Endothelial cell of umbilical vein (primary cell): ENCODE measurements around the gene RNF150. TPM values are rescaled to one million over a fixed set of nuclear protein-coding genes. Genes with fewer than 3 reads are reported as not detected.

Source experiments
- BruUV-seq: library from RNA; stranded (reverse); fragments of 400-500 nt; replicated peaks from 2 replicates; lab custom pipeline; 2021; lab: Mats Ljungman, UMichigan
- CTCF ChIA-PET: fragments of 300-600, 350-600 bp; sonication (Branson Sonifier 250); formaldehyde crosslinking; loops from one replicate; lab custom pipeline; 2021; ENCODE audit warnings: antibody characterized with exemption, inconsistent platforms; lab: Charles Lee
- POLR2A ChIA-PET: fragments of 300-600, 350-600 bp; sonication (Branson Sonifier 250); formaldehyde crosslinking; loops from one replicate; lab custom pipeline; 2021; ENCODE audit warnings: antibody characterized with exemption, inconsistent platforms; lab: Charles Lee
- DNase-seq: peaks from one replicate; pipeline ENCODE4 v3.0.0-alpha.2; 2011; ENCODE audit warnings: low read depth, low spot score
- FAIRE-seq: peaks from 2 replicates; lab custom pipeline; 2011; peaks lifted over from hg19 to GRCh38; lab: Jason Lieb, UNC
- H2AFZ ChIP-seq: 2 replicates; pipeline ENCODE4 v1.6.0; 2012; ENCODE audit warnings: low read depth, low read length, control low read depth, inconsistent platforms
- H3K27ac ChIP-seq: 2 replicates; pipeline ENCODE4 v1.5.1; 2011; ENCODE audit warnings: low read depth, mild to moderate bottlenecking, control low read depth, low read length, moderate library complexity; ENCODE audit not compliant: insufficient read depth
- H3K27me3 ChIP-seq, 2 experiments: 2 replicates each; pipeline versions ENCODE4 v1.6.0 to v1.6.1; 2011; ENCODE audit warnings: low read length in 2 of 2, mixed read lengths in 1 of 2; ENCODE audit not compliant: control insufficient read depth in 2 of 2, insufficient read depth in 2 of 2
- H3K36me3 ChIP-seq, 2 experiments: 2 replicates in 1 of 2; 3 replicates in 1 of 2; pipeline ENCODE4 v1.5.1; 2011; ENCODE audit warnings: low read length in 2 of 2, mild to moderate bottlenecking in 1 of 2, moderate library complexity in 1 of 2; ENCODE audit not compliant: control insufficient read depth in 2 of 2, insufficient read depth in 2 of 2; ENCODE audit errors: extremely low read depth in 1 of 2
- H3K4me1 ChIP-seq: 3 replicates; pipeline ENCODE4 v1.5.1; 2011; ENCODE audit warnings: mild to moderate bottlenecking, low read length; ENCODE audit not compliant: control insufficient read depth, insufficient read depth; ENCODE audit errors: extremely low read depth
- H3K4me2 ChIP-seq: 2 replicates; pipeline ENCODE4 v1.6.1; 2011; ENCODE audit warnings: low read length, control low read depth, mixed read lengths; ENCODE audit not compliant: insufficient read depth
- H3K4me3 ChIP-seq, 3 experiments: fragments of 200-600 bp in 1 of 3; sonication (generic), shearing (Covaris generic) in 1 of 3; replicated peaks in 1 of 3; 2 replicates each; pipeline ENCODE4 v1.5.1; 2011 to 2016; ENCODE audit warnings: control low read depth in 3 of 3, low read length in 3 of 3, mild to moderate bottlenecking in 2 of 3, inconsistent platforms in 1 of 3, low read depth in 1 of 3, moderate library complexity in 1 of 3; ENCODE audit not compliant: insufficient read depth in 1 of 3
- H3K79me2 ChIP-seq: 2 replicates; pipeline ENCODE4 v1.6.0; 2012; ENCODE audit warnings: low read length, inconsistent platforms; ENCODE audit not compliant: control insufficient read depth, insufficient read depth
- H3K9ac ChIP-seq: replicated peaks from 2 replicates; pipeline ENCODE3; 2011; ENCODE audit warnings: low read length, control low read depth; ENCODE audit not compliant: insufficient read depth; ENCODE audit errors: extremely low read depth
- H3K9me1 ChIP-seq: replicated peaks from 3 replicates; pipeline ENCODE4 v1.6.0; 2011; ENCODE audit warnings: mild to moderate bottlenecking, low read length; ENCODE audit not compliant: control insufficient read depth, insufficient read depth; ENCODE audit errors: extremely low read depth
- H3K9me3 ChIP-seq: replicated peaks from 2 replicates; pipeline ENCODE4 v1.5.1; 2012; ENCODE audit warnings: low read length, inconsistent platforms; ENCODE audit not compliant: control insufficient read depth, insufficient read depth
- H4K20me1 ChIP-seq: replicated peaks from 2 replicates; pipeline ENCODE3; 2011; ENCODE audit warnings: mild to moderate bottlenecking, low read length; ENCODE audit not compliant: control insufficient read depth, insufficient read depth; ENCODE audit errors: extremely low read depth
- EZH2 ChIP-seq: IDR thresholded peaks from 2 replicates; pipeline ENCODE4 v1.6.1; 2012; ENCODE audit warnings: borderline replicate concordance, low read depth, mild to moderate bottlenecking, moderate library complexity, low read length, inconsistent platforms; ENCODE audit not compliant: severe bottlenecking
- FOS ChIP-seq: IDR thresholded peaks from 2 replicates; pipeline ENCODE4 v1.6.1; 2011; ENCODE audit warnings: mild to moderate bottlenecking, low read length, moderate library complexity, borderline replicate concordance; ENCODE audit not compliant: insufficient read depth
- GATA2 ChIP-seq: IDR thresholded peaks from 2 replicates; pipeline ENCODE4 v1.7.0; 2011; ENCODE audit warnings: low read depth, mild to moderate bottlenecking, moderate library complexity, mixed read lengths, low read length; ENCODE audit not compliant: insufficient read length, insufficient read depth
- JUN ChIP-seq: IDR thresholded peaks from 2 replicates; pipeline ENCODE4 v1.6.1; 2011; ENCODE audit warnings: borderline replicate concordance, low read depth; ENCODE audit not compliant: insufficient read length, insufficient read depth
- MAX ChIP-seq: IDR thresholded peaks from 2 replicates; pipeline ENCODE4 v1.6.1; 2011; ENCODE audit not compliant: insufficient read depth, insufficient read length
- MYC ChIP-seq: IDR thresholded peaks from one replicate; pipeline ENCODE4 v1.6.1; 2011; ENCODE audit warnings: mild to moderate bottlenecking, low read depth, low read length
- POLR2A ChIP-seq: IDR thresholded peaks from 2 replicates; pipeline ENCODE4 v1.6.1; 2012; ENCODE audit warnings: low read depth, mild to moderate bottlenecking, control low read depth, low read length
- POLR2AphosphoS5 ChIP-seq: IDR thresholded peaks from 2 replicates; pipeline ENCODE4 v1.6.1; 2012; ENCODE audit warnings: low read depth, mild to moderate bottlenecking, control low read depth, low read length, moderate library complexity; ENCODE audit not compliant: insufficient read depth
- dilution Hi-C: fragments of 300-500 bp; cut with MboI; formaldehyde crosslinking; loops from one replicate; pipeline ENCODE4 v1.15.0; 2019; ENCODE audit warnings: low sequenced_read_pairs; ENCODE audit not compliant: extremely low pct_ligation_motif_present
- intact Hi-C: fragments of 100-400 bp; cut with micrococcal nuclease; formaldehyde crosslinking; loops from one replicate; pipeline ENCODE4 v1.10.0; 2022
- polyA plus RNA-seq, 4 experiments: library from polyadenylated mRNA; depleted of rRNA in 3 of 4; stranded (reverse) in 3 of 4; unstranded in 1 of 4; fragments of >200 nt; gene quantifications; 2 replicates each; pipeline versions ENCODE4 v1.2.1 to v1.2.3, GENCODE V29; 2011 to 2012; ENCODE audit warnings: missing spikeins in 1 of 4
- total RNA-seq: library from RNA; stranded (reverse); gene quantifications from 2 replicates; pipeline ENCODE4 v1.2.3, GENCODE V29; 2021
- TF ChIP-seq, protein P1 (sequence below), 2 donors: IDR thresholded peaks; 1 replicate in 1 of 2; 2 replicates in 1 of 2; pipeline ENCODE4 v1.5.1; 2011; ENCODE audit warnings: low read length in 2 of 2, mild to moderate bottlenecking in 2 of 2, moderate library complexity in 2 of 2, control low read depth in 1 of 2, inconsistent platforms in 1 of 2, low read depth in 1 of 2; ENCODE audit not compliant: insufficient read depth in 1 of 2; ENCODE audit errors: extremely low read depth in 1 of 2

Gene RNF150
- total and polyA plus RNA-seq, 2 donors (not counting 3 experiments of a cell fraction or from before 2014, with no cell fraction given) = 0.33 to 0.35 TPM

- no peaks in the 10 kb centered on the region for H4K20me1 ChIP-seq
- ChIA-PET POLR2A (no interaction called here), CTCF (no interaction called here)
- no peaks in the 10 kb centered on the region for H3K36me3 ChIP-seq
- FAIRE-seq (no peak), DNase-seq (no peak)
- H2AFZ ChIP-seq = no peak overlapping the region
- no peak overlapping the region for H3K4me3 ChIP-seq
- no TSS peak for BruUV-seq
- H3K4me2 ChIP-seq = no peak overlapping the region
- H3K27ac ChIP-seq = no peak overlapping the region
- H3K9me1 ChIP-seq = no peaks in the 10 kb centered on the region
- no peak overlapping the region for H3K9ac ChIP-seq
- no peaks in the 10 kb centered on the region for H3K79me2 ChIP-seq
- no peaks in the 10 kb centered on the region for H3K9me3 ChIP-seq
- intact Hi-C loops (no loop called here), dilution Hi-C loops (no loop called here)
- no peak for TF ChIP-seq POLR2A
- TF ChIP-seq FOS = no peak
- TF ChIP-seq MYC = no peak
- no peak for TF ChIP-seq EZH2
- no peak for TF ChIP-seq MAX
- no peaks in the 10 kb centered on the region for H3K4me1 ChIP-seq
- peaks cover 0 to 1% of the 10 kb centered on the region in 2 experiments for H3K27me3 ChIP-seq
These were observed 226.0 kb downstream of the RNF150 start for GRCh38 chr4:140906993-140907962.

DNA sequence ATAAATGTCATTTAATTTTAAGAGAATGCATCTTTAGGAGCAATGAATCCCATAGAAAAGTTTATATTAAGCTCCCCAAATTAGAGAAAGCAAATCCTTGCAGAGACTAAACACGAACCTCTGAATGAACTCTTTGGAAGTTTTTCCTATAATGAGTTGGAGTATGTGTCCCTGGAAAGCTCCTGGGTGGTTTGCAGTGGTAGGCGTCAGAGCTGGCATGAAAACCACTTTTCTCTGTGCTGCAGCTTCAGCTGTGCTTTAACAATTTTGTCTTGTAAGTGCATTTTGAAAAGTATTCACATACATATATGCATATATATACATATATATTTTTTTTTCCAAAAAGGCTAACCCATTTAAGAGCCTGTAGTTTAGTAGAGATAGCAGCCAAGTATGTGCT is 228.4 kb downstream of the RNF150 start:
- Histone ChIP-seq H3K36me3 (no peaks in the 10 kb centered on the region), H3K9me1 (no peaks in the 10 kb centered on the region), H4K20me1 (no peaks in the 10 kb centered on the region), H3K9ac (no peak overlapping the region), H3K4me3 (no peak overlapping the region), H3K4me1 (no peaks in the 10 kb centered on the region), H3K9me3 (no peaks in the 10 kb centered on the region), H3K79me2 (no peaks in the 10 kb centered on the region), H2AFZ (no peak overlapping the region), H3K4me2 (no peak overlapping the region), H3K27ac (no peak overlapping the region), H3K27me3 (peaks cover 1 to 2% of the 10 kb centered on the region in 2 experiments)
- FAIRE-seq = no peak
- dilution Hi-C loops = no loop called here
- ChIA-PET CTCF (no interaction called here), POLR2A (no interaction called here)
- no TSS peak for BruUV-seq
- intact Hi-C loops = no loop called here
- DNase-seq = no peak
- no peak for TF ChIP-seq GATA2
- TF ChIP-seq, protein P1, sequence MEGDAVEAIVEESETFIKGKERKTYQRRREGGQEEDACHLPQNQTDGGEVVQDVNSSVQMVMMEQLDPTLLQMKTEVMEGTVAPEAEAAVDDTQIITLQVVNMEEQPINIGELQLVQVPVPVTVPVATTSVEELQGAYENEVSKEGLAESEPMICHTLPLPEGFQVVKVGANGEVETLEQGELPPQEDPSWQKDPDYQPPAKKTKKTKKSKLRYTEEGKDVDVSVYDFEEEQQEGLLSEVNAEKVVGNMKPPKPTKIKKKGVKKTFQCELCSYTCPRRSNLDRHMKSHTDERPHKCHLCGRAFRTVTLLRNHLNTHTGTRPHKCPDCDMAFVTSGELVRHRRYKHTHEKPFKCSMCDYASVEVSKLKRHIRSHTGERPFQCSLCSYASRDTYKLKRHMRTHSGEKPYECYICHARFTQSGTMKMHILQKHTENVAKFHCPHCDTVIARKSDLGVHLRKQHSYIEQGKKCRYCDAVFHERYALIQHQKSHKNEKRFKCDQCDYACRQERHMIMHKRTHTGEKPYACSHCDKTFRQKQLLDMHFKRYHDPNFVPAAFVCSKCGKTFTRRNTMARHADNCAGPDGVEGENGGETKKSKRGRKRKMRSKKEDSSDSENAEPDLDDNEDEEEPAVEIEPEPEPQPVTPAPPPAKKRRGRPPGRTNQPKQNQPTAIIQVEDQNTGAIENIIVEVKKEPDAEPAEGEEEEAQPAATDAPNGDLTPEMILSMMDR (IDR thresholded peaks at IDR 0.05; ENCODE audit: extremely low read depth in 1 of 2, insufficient read depth in 1 of 2, low read depth in 1 of 2, low read length in 2 of 2) = no peak
- no peak for TF ChIP-seq MAX
- TF ChIP-seq EZH2 = no peak
- TF ChIP-seq FOS = no peak
- TF ChIP-seq MYC = no peak
- TF ChIP-seq POLR2A = no peak
- TF ChIP-seq POLR2AphosphoS5 = no peak
- TF ChIP-seq JUN = no peak
